WERI-Rb-1 (cell line): Measurements from ENCODE around the gene HOXD12.
A peak's percentile ranks its signal among the peaks of the same experiment; 100 is the strongest.

ENCODE experiments used
- DNase-seq: peaks from one replicate; pipeline ENCODE4 v3.0.0-alpha.2; 2020
- H3K27ac ChIP-seq: fragments of 250-450 bp; sonication (Bioruptor Pico); 2 replicates; pipeline ENCODE4 v1.5.1; 2020; ENCODE audit warnings: mild to moderate bottlenecking, moderate library complexity
- H3K27me3 ChIP-seq: fragments of 250-450 bp; sonication (Bioruptor Pico); 2 replicates; pipeline ENCODE4 v1.5.1; 2021; ENCODE audit warnings: mild to moderate bottlenecking, low read depth, moderate library complexity; ENCODE audit not compliant: insufficient read depth, severe bottlenecking
- H3K36me3 ChIP-seq: fragments of 250-450 bp; sonication (Bioruptor Pico); 2 replicates; pipeline ENCODE4 v1.5.1; 2020; ENCODE audit warnings: mild to moderate bottlenecking, moderate library complexity
- H3K4me3 ChIP-seq: 2 replicates; pipeline ENCODE4 v1.5.1; 2011; ENCODE audit warnings: low read depth, mild to moderate bottlenecking, control low read depth, low read length
- H3K9me3 ChIP-seq: fragments of 250-450 bp; sonication (Bioruptor Pico); 2 replicates; pipeline ENCODE4 v1.5.1; 2021; ENCODE audit warnings: mild to moderate bottlenecking, moderate library complexity; ENCODE audit not compliant: severe bottlenecking
- CTCF ChIP-seq: IDR thresholded peaks from 2 replicates; pipeline ENCODE4 v1.5.1; 2011; ENCODE audit warnings: low read depth, mild to moderate bottlenecking, control low read depth, inconsistent platforms, low read length

HOXD12 gene

GRCh38 chr2:176103194-176103593 lies 3.6 kb downstream of the HOXD12 start:
- peaks cover 92% of the 10 kb centered on the region for H3K27me3 ChIP-seq
- no peak overlapping the region for H3K27ac ChIP-seq
- no peak for TF ChIP-seq CTCF
- no peak for DNase-seq
- H3K36me3 ChIP-seq: no peaks in the 10 kb centered on the region
- H3K4me3 ChIP-seq: no peak overlapping the region
- H3K9me3 ChIP-seq: peaks cover 17% of the 10 kb centered on the region

- Histone ChIP-seq H3K36me3 (no peaks in the 10 kb centered on the region), H3K27me3 (peaks cover 89% of the 10 kb centered on the region), H3K27ac (no peak overlapping the region), H3K9me3 (peaks cover 17% of the 10 kb centered on the region), H3K4me3 (no peak overlapping the region)
- no peak for TF ChIP-seq CTCF
- DNase-seq: no peak
These were observed 4.2 kb downstream of the HOXD12 start for GRCh38 chr2:176103742-176104315.

- no peak for TF ChIP-seq CTCF
- Histone ChIP-seq H3K4me3 (0 out of 2 replicates have a peak overlapping the region, but pooled peaks have one; percentile 3), H3K27ac (no peak overlapping the region), H3K9me3 (peaks cover 17% of the 10 kb centered on the region), H3K36me3 (no peaks in the 10 kb centered on the region), H3K27me3 (peaks cover 89% of the 10 kb centered on the region)
- no peak for DNase-seq
These were observed 4.9 kb downstream of the HOXD12 start for GRCh38 chr2:176104316-176105077.

GRCh38 chr2:176105078-176105729 lies 5.6 kb downstream of the HOXD12 start:
- no peak for TF ChIP-seq CTCF
- Histone ChIP-seq H3K4me3 (0 out of 2 replicates have a peak overlapping the region, but pooled peaks have one; percentile 3), H3K36me3 (no peaks in the 10 kb centered on the region), H3K27ac (no peak overlapping the region), H3K27me3 (peaks cover 89% of the 10 kb centered on the region), H3K9me3 (peaks cover 10% of the 10 kb centered on the region)
- no peak for DNase-seq

- H3K4me3 ChIP-seq: no peak overlapping the region
- H3K9me3 ChIP-seq: peaks cover 7% of the 10 kb centered on the region
- H3K27ac ChIP-seq: no peak overlapping the region
- no peak for TF ChIP-seq CTCF
- DNase-seq: no peak
- no peaks in the 10 kb centered on the region for H3K36me3 ChIP-seq
- peaks cover 89% of the 10 kb centered on the region for H3K27me3 ChIP-seq
These were observed 6.4 kb downstream of the HOXD12 start for GRCh38 chr2:176105730-176106580.
